Measurements from ENCODE around the gene TTC31.
A peak's percentile ranks its signal among the peaks of the same experiment; 100 is the strongest.
"Not testable (repeated sequence)": the region's sequence is repeated elsewhere in the genome, so short reads cannot be mapped to it uniquely, and the experiment has no call there.

Gene TTC31

GRCh38 chr2:74439803-74440377 lies 43.0 kb upstream of the TTC31 start:
- TF ChIP-seq CTCF (IDR thresholded peaks at IDR 0.05; ENCODE audit: insufficient read depth, low read length, missing control alignments), result no peak
- ChIA-PET POLR2A (interaction anchor here (0.6 to 1.1 kb wide), 4 partner anchors 12 to 31 kb away, joined by 3 to 8 read pairs (median 4); partner anchors contain the start of genes INO80B and WBP1), CTCF (interaction anchor here (1.1 to 2.7 kb wide), 9 partner anchors 9 to 105 kb away, joined by 3 to 16 read pairs (median 7); partner anchors contain the start of genes CCDC142, INO80B and TTC31)
- DNase-seq (ENCODE audit: low read depth, low spot score), result no peak
- H3K4me3 ChIP-seq (ENCODE audit: low read depth, low read length), result peak overlapping the region; percentile 71

GRCh38 chr2:74440378-74441169 lies 42.3 kb upstream of the TTC31 start:
- H3K4me3 ChIP-seq (ENCODE audit: low read depth, low read length), result peak overlapping the region; percentile 71
- DNase-seq (ENCODE audit: low read depth, low spot score), result no peak
- ChIA-PET CTCF (interaction anchor here (1.1 to 2.7 kb wide), 9 partner anchors 10 to 106 kb away, joined by 3 to 16 read pairs (median 7); partner anchors contain the start of genes CCDC142, INO80B and TTC31), POLR2A (interaction anchor here (0.6 to 1.1 kb wide), 5 partner anchors 13 to 35 kb away, joined by 3 to 8 read pairs (median 3); partner anchors contain the start of genes INO80B and WBP1)
- TF ChIP-seq CTCF (IDR thresholded peaks at IDR 0.05; ENCODE audit: insufficient read depth, low read length, missing control alignments), result peak; percentile 49

GRCh38 chr2:74441170-74441689 lies 41.7 kb upstream of the TTC31 start:
- DNase-seq (ENCODE audit: low read depth, low spot score), result no peak
- TF ChIP-seq CTCF (IDR thresholded peaks at IDR 0.05; ENCODE audit: insufficient read depth, low read length, missing control alignments), result no peak
- H3K4me3 ChIP-seq (ENCODE audit: low read depth, low read length), result no peak overlapping the region
- ChIA-PET CTCF (interaction anchor here (1.2 to 2.7 kb wide), 4 partner anchors 10 to 106 kb away, joined by 6 to 16 read pairs (median 8); partner anchors contain the start of gene INO80B), POLR2A (no interaction called here)

GRCh38 chr2:74441690-74442482 lies 41.0 kb upstream of the TTC31 start, which contains the start of gene RTKN:
RTKN (minus strand) TSS chr2:74441937; CDS start chr2:74441816, 121 bp downstream.
- TF ChIP-seq CTCF (IDR thresholded peaks at IDR 0.05; ENCODE audit: insufficient read depth, low read length, missing control alignments), result no peak
- no peak for DNase-seq (ENCODE audit: low read depth, low spot score)
- peak within 1 kb of the TSS; percentile 71 for H3K4me3 ChIP-seq (ENCODE audit: low read depth, low read length)
- ChIA-PET POLR2A (no interaction called here), CTCF (interaction anchor here (1.2 to 2.2 kb wide), 4 partner anchors 13 to 53 kb away, joined by 3 to 6 read pairs (median 4); partner anchors contain the start of gene INO80B)

- H3K4me3 ChIP-seq (ENCODE audit: low read depth, low read length); DNase-seq (ENCODE audit: low read depth, low spot score); POLR2A ChIA-PET: not testable (repeated sequence)
- CTCF ChIA-PET, result interaction anchor here (1.2 to 1.5 kb wide), 4 partner anchors 12 to 53 kb away, joined by 3 to 4 read pairs (median 4); partner anchors contain the start of gene INO80B
Measured at GRCh38 chr2:74442483-74443297, 40.2 kb upstream of the TTC31 start.

Measured in AG04449 (cell line).